GM04503 (cell line): Measurements from ENCODE around the gene ITGB8.

Source experiments
- DNase-seq: peaks from one replicate; pipeline ENCODE4 v3.0.0-alpha.2; 2012; ENCODE audit warnings: low read depth

Gene ITGB8

DNA sequence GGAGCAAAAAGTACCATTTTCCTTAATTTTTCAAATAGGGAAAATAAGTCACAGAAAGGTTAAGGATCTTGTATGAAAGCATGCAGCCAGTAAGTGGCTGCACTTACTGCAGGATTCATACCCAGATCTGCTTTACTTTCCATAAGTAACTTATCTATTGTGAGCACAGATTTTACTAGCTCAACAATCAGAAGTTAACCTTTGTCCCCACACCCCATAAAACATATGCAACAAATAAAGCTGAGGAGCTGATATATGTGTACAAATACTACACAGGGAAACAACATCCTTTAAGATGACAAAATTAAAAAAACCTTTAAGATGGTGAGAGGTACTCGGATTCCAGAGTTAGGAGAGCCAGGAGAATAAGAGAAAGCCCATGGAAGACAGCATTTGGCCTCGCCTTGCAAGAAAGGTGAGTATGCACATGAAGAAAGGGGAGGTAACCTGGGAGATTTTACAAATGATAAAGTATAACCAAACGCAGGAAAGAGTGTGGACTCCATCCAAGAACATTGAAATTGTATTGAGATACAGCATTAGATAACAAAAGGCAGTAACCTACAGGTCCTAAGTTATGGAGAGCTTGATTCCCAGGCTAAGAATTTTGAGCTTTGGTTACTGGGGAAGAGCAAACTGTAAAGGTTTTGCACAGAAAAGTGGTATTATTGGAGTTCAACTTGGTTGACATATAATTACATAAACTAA, 87.1 kb downstream of the ITGB8 start:
- no peak for DNase-seq

- no peak for DNase-seq
These were observed 93.8 kb downstream of the ITGB8 start for GRCh38 chr7:20424500-20424899.

DNA sequence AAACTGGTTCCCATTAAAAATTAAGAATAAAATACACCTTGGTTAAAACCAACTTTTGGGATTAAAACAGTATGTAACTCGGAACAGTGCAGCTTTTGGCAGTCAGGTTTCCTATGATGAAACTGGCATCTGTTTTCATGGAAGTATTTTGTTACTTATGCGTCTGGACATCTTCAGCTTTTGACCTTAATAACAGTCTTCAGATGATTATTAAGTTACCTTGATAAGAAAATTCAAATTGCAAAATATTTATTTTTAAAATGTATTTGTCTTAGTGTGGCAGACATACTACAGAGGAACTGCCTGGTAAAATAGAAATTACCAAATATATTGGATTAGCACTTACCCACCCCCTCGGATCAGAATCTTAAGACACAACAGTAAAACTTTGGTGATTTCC, 100.0 kb downstream of the ITGB8 start:
- DNase-seq: no peak

DNA sequence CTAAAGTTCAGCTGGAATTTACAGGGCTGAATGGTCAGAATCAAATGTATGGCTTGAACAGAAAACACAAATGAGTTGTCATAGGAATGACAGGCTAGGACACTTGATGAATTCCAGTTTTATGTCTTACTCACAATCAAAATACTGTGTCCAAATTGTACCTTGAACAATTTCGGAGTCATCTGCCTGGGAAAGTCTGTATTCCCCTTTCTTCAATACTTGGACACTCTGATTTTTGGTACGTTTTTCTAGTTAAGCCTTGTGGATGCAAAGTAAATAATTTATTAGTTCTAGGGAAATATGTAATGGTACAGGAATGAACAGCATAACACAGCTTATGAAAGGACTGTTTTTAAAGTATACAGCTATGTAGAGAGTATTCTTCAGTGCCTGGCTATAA, 100.4 kb downstream of the ITGB8 start:
- no peak for DNase-seq

DNA sequence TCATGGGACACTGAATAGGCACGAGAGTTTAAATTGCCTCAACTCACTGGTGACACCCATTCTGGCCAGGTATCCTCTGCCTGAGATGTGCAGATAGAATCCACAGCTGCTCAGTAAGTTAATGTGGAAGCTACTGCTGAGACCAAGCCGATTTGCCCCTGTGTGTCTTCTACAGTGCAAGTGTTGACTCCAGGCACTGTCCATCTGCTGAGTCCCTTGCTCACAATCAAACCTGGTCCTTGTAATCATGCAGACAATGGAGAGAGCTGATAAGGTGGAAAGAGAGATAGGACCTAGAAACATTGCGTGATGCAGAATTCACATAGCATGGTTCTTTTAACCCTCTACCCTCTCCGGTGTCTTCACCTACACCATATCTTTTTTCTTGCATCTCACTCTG, 101.4 kb downstream of the ITGB8 start:
- DNase-seq: no peak

DNA sequence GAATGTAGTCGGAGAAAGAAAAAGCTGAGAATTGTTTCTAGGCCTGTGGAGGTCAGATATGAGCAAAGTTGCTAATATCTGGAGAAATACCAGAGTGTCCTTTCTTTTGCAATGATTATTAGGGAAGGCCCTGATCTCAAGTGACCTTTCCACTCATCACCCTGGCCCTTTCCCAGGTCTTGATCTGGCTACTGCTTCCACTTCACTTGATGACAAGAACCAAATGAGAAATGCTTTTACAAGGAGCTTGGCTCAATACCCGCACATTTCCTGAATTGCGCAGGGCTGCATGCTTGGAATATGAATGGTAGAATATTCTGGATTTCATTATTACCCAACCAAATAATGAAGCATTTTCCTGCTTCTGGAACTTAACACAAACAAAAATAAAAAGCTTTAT, 104.6 kb downstream of the ITGB8 start:
- peak; percentile 72 for DNase-seq

DNA sequence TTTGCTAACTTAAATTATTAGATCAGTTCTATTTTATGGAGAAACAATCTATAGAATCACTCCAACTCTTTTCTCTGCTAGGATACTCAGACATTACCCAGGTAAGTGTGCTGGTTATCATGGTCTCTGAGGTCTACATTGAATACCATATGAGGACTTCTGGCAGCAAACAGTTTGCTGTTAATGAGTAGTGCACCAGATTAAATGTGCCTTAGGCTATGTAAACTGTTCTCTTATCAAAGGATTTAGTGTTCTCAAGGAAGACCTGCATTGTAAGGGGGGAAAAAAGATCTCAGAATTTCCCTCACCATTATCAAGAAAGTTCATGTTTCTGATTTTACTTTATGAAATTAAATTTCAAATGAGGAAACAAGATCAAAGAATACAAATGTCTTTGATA, 107.5 kb downstream of the ITGB8 start:
- DNase-seq: no peak

DNA sequence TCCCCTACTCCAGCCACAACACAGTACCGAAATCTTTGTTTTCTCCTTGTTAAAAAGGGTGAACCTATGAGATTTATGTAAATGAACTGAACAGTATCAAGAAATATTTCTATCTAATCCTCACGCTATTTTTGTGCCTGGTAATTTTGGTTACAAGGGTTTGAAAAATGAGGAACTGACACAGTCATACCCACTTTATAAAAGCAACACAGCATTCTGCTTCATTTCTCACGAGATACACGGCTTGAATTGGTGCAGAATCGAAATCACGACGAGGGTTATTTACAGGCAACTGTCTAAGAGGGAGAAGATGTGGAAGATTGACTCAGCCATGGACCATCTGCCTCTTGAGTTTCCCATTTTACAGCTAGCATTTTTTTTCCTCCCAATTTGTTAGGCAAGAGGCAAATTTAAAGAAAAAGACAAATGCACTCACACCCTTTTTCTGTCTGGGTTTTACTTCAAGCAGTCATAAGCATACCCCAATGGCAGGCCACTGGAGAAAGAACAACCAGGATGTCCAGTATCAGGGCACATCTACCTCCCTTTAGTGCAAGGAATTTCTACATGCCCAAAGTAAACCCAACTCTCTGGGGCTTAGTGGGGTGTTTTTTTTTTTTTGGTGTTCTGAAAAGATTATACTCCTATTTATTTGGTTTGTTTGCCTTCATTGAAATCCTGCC, 108.1 kb downstream of the ITGB8 start:
- DNase-seq: no peak

GRCh38 chr7:20439416-20440185, 108.9 kb downstream of the ITGB8 start:
- no peak for DNase-seq

GRCh38 chr7:20440472-20441105, 109.9 kb downstream of the ITGB8 start:
- DNase-seq: no peak

GRCh38 chr7:20441346-20441745, 110.6 kb downstream of the ITGB8 start:
- no peak for DNase-seq

DNA sequence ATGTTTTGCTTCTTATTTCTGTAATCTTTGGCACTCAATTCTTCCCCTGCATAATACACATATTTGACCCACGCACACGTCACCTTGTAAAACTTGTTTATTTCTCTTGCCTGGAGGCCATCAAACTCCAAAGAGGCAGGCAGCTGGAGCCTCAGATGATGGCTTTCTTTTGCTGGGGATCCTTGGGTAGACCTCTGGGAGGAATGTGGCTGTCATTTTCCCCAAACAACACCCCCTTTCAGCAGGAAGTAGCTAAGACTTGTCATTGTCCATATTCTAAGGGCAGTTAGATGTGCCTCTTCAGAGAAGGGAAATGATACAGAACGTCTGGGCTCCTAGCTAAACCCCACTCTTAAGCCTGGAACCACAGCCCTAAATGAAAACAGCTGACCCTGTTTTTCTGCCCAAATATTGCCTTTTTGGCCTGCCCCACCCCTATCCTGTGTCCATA, 111.3 kb downstream of the ITGB8 start:
- no peak for DNase-seq

GRCh38 chr7:20442951-20443350, 112.3 kb downstream of the ITGB8 start:
- DNase-seq: no peak

- DNase-seq: peak; percentile 27
These were observed 113.5 kb downstream of the ITGB8 start for GRCh38 chr7:20444030-20444800.

- no peak for DNase-seq
These were observed 116.4 kb downstream of the ITGB8 start for GRCh38 chr7:20447021-20447650.

DNA sequence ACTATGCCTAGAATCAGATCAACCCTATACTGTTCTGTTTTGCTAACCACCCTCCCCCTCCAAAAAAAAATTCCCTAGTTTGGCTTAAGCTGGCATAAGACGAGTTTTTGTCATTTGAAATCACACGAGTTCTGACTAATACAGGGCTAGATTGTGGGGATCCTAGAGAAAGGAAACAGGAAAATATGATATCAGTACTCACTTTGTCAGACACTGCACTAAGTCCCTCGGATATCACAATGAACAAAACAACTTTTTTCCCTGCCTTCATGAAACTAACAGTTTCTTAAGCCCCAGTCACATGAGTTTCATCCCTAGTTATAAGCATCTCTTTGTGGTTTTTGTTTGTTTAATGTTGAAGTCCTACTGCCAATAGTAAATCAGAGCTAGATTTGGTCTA, 118.5 kb downstream of the ITGB8 start:
- no peak for DNase-seq

- DNase-seq: no peak
These were observed 119.8 kb downstream of the ITGB8 start for GRCh38 chr7:20450536-20450935.

GRCh38 chr7:20454202-20454601, 123.5 kb downstream of the ITGB8 start:
- no peak for DNase-seq

DNA sequence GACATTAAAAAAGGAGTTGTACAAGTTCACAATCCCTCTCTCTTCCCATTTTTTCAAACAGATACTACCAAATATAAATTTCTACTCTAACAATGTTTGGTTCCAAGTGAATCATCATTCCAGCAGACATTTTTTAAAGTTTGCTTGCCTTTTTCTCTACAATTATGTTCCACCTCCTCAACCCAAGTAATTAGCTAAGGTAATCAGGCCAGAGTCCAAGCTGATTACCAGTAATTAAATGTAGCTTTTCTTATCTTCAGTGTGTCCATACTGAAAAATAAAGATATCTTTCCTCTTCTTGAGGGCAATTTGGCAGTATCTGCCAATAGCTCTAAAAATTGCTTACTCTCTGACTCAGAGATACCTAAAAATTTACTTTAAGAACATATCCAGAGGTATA, 126.0 kb downstream of the ITGB8 start:
- DNase-seq: no peak

- no peak for DNase-seq
These were observed 127.8 kb downstream of the ITGB8 start for GRCh38 chr7:20458521-20458920.

DNA sequence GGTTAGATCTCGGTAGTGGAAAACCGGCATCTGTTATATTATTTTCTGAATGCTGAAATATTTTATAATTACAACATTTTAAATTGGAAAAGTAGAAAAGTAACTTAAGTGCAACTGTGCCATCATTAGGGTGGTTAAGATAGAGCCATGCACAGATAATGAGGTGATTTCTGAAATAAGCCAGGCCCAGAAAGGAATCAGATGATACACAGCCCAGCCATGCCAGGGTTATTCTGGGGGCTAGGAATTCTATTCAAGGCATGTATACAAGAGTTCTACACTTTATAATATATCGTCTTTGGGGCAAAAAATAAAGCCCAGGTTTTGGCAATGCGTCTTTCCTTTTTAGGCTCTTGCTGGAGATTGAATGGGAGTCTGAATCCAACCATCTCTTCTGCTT, 128.7 kb downstream of the ITGB8 start:
- no peak for DNase-seq
